Brain pericyte (primary cell): ENCODE data around the gene GARIN5B.

Experiments
- DNase-seq: peaks from one replicate; pipeline ENCODE4 v3.0.0-alpha.2; 2012; ENCODE audit warnings: low read depth, low spot score

Gene GARIN5B

GRCh38 chr19:55324662-55325061, 38.4 kb downstream of the GARIN5B start:
- no peak for DNase-seq

- DNase-seq = no peak
Observed at GRCh38 chr19:55322204-55322885, 40.7 kb downstream of the GARIN5B start.

GRCh38 chr19:55321466-55322137, 41.5 kb downstream of the GARIN5B start:
- no peak for DNase-seq

GRCh38 chr19:55320844-55321419, 42.1 kb downstream of the GARIN5B start:
- DNase-seq = no peak

- no peak for DNase-seq
Observed at GRCh38 chr19:55319785-55320184, 43.3 kb downstream of the GARIN5B start.

GRCh38 chr19:55316646-55317045, 46.4 kb downstream of the GARIN5B start:
- no peak for DNase-seq

- no peak for DNase-seq
Observed at GRCh38 chr19:55315956-55316525, 47.0 kb downstream of the GARIN5B start.

- no peak for DNase-seq
Observed at GRCh38 chr19:55314396-55314795, 48.7 kb downstream of the GARIN5B start.

- no peak for DNase-seq
Observed at GRCh38 chr19:55312621-55313512, 50.2 kb downstream of the GARIN5B start.

- no peak for DNase-seq
Observed at GRCh38 chr19:55311797-55312196, 51.3 kb downstream of the GARIN5B start.

GRCh38 chr19:55311397-55311796, 51.7 kb downstream of the GARIN5B start:
- DNase-seq = no peak

- DNase-seq = no peak
Observed at GRCh38 chr19:55310498-55310897, 52.6 kb downstream of the GARIN5B start.

- DNase-seq = no peak
Observed at GRCh38 chr19:55309448-55309847, 53.6 kb downstream of the GARIN5B start.

GRCh38 chr19:55308281-55308680, 54.8 kb downstream of the GARIN5B start:
- DNase-seq = no peak

GRCh38 chr19:55306712-55307111, 56.3 kb downstream of the GARIN5B start:
- no peak for DNase-seq

- DNase-seq = no peak
Observed at GRCh38 chr19:55305983-55306562, 57.0 kb downstream of the GARIN5B start.

- no peak for DNase-seq
Observed at GRCh38 chr19:55305491-55305890, 57.6 kb downstream of the GARIN5B start.

GRCh38 chr19:55304980-55305379, 58.1 kb downstream of the GARIN5B start:
- DNase-seq = no peak
